Gastrocnemius medialis (tissue), 4 donors: ENCODE results near the gene CEP112. TPM values are rescaled to one million over a fixed set of nuclear protein-coding genes. Genes with fewer than 3 reads are reported as not detected.

Experiments used
- ATAC-seq, 2 donors: fragments of 150-250 bp; one replicate each; pipeline ENCODE4 v1.9.1; 2016
- DNase-seq, 2 donors: peaks; one replicate each; pipeline ENCODE4 v3.0.0-alpha.2; 2019
- H3K27ac ChIP-seq, 4 donors: fragments of 200-600 bp; sonication (generic); 1 replicate in 1 of 4; 2 replicates in 3 of 4; pipeline ENCODE4 v1.5.1; 2016 to 2018; ENCODE audit warnings: mild to moderate bottlenecking in 2 of 4, moderate library complexity in 1 of 4
- H3K27me3 ChIP-seq, 3 donors: fragments of 200-600 bp; sonication (generic) in 2 of 3; 1 replicate in 1 of 3; 2 replicates in 2 of 3; pipeline versions ENCODE4 v1.5.1 to v1.6.0; 2016 to 2019; ENCODE audit warnings: mild to moderate bottlenecking in 1 of 3, moderate library complexity in 1 of 3
- H3K36me3 ChIP-seq, 2 donors: fragments of 200-600 bp; sonication (generic) in 1 of 2; one replicate each; pipeline ENCODE4 v1.5.1; 2017 to 2018
- H3K4me1 ChIP-seq, 2 donors: fragments of 200-600 bp; sonication (generic) in 1 of 2; one replicate each; pipeline ENCODE4 v1.5.1; 2016 to 2017; ENCODE audit warnings: mild to moderate bottlenecking in 2 of 2
- H3K4me3 ChIP-seq, 4 donors: fragments of 200-600 bp; sonication (generic) in 3 of 4; 1 replicate in 1 of 4; 2 replicates in 3 of 4; pipeline ENCODE4 v1.5.1; 2016 to 2019; ENCODE audit warnings: mild to moderate bottlenecking in 2 of 4
- H3K9me3 ChIP-seq, 3 donors: fragments of 200-600 bp; sonication (generic) in 2 of 3; 1 replicate in 1 of 3; 2 replicates in 2 of 3; pipeline ENCODE4 v1.5.1; 2016 to 2019
- POLR2A ChIP-seq, 2 donors: fragments of 450-650 bp; IDR thresholded peaks; one replicate each; pipeline ENCODE4 v1.6.1; 2017; ENCODE audit warnings: antibody characterized with exemption in 2 of 2, mild to moderate bottlenecking in 2 of 2, moderate library complexity in 2 of 2
- in situ Hi-C, 4 donors: fragments of 200-750 bp; cut with MboI; loops; one replicate each; pipeline versions ENCODE4 v1.15.0 to v1.8.0; 2017; ENCODE audit warnings: low sequenced_read_pairs in 4 of 4
- intact Hi-C: fragments of 100-400 bp; cut with DNase I; formaldehyde crosslinking; loops from one replicate; pipeline ENCODE4 v1.15.1; 2023; ENCODE audit warnings: low total_unique reads
- total RNA-seq, 4 donors: library from RNA; depleted of rRNA; stranded (reverse); fragments of >200 nt; gene quantifications; one replicate each; pipeline versions ENCODE4 v1.1.0 to v1.2.3, GENCODE V29; 2016
- TF ChIP-seq, protein P1 (sequence below), 5 experiments: fragments of 450-650 bp in 3 of 5; fragments of 200-600 bp in 2 of 5; sonication (generic) in 2 of 5; IDR thresholded peaks in 4 of 5; conservative IDR thresholded peaks in 1 of 5; 1 replicate in 4 of 5; 2 replicates in 1 of 5; pipeline ENCODE4 v1.5.1; 2016 to 2019; ENCODE audit warnings: antibody characterized with exemption in 5 of 5, mild to moderate bottlenecking in 3 of 5, moderate library complexity in 3 of 5

Gene CEP112
- total RNA-seq, 4 donors from 2014 or later = 6.1 to 8.7 (median 7.1) TPM

DNA sequence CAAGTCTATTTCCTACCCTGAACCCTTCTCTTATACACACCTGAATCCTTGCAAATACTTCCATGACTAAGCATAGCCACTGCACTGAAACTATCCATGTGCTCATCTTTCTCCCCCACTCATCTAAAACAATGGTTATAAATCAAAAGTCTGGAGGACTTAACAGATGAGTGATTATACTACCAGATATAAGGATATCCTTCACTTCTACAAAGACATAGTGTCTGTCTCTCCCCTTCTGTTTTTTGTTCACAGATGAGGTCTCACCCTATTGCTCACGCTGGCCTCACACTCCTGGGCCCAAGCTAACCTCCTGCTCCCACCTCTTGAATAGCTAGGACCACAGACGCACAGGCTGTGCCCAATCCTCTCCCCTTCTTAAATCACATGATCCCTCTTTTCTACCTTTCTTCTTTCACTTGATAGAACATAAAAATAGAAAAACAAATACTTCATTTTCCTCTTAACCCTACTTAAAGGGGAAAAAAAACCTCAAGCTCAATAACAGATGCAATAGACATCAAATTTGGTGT is 19.2 kb downstream of the CEP112 start:
- no peak for DNase-seq
- TF ChIP-seq, protein P1, sequence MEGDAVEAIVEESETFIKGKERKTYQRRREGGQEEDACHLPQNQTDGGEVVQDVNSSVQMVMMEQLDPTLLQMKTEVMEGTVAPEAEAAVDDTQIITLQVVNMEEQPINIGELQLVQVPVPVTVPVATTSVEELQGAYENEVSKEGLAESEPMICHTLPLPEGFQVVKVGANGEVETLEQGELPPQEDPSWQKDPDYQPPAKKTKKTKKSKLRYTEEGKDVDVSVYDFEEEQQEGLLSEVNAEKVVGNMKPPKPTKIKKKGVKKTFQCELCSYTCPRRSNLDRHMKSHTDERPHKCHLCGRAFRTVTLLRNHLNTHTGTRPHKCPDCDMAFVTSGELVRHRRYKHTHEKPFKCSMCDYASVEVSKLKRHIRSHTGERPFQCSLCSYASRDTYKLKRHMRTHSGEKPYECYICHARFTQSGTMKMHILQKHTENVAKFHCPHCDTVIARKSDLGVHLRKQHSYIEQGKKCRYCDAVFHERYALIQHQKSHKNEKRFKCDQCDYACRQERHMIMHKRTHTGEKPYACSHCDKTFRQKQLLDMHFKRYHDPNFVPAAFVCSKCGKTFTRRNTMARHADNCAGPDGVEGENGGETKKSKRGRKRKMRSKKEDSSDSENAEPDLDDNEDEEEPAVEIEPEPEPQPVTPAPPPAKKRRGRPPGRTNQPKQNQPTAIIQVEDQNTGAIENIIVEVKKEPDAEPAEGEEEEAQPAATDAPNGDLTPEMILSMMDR (IDR thresholded peaks at IDR 0.05 in 4 of 5, conservative IDR thresholded peaks at IDR 0.05 in 1 of 5) = no peak
- TF ChIP-seq POLR2A (IDR thresholded peaks at IDR 0.05) = no peak
- ATAC-seq = no peak
- H3K27me3 ChIP-seq = no peaks in the 10 kb centered on the region
- H3K9me3 ChIP-seq = no peaks in the 10 kb centered on the region
- intact Hi-C loops = no loop called here
- in situ Hi-C loops = loop anchor here in 2 of 4 donors (25.0 kb wide), 1 partner anchor 885 kb away; no protein-coding TSS in a partner anchor
- H3K36me3 ChIP-seq = no peaks in the 10 kb centered on the region
- peaks cover 9 to 23% of the 10 kb centered on the region in 2 donors for H3K4me1 ChIP-seq
- H3K27ac ChIP-seq = no peak overlapping the region
- H3K4me3 ChIP-seq = no peak overlapping the region

DNA sequence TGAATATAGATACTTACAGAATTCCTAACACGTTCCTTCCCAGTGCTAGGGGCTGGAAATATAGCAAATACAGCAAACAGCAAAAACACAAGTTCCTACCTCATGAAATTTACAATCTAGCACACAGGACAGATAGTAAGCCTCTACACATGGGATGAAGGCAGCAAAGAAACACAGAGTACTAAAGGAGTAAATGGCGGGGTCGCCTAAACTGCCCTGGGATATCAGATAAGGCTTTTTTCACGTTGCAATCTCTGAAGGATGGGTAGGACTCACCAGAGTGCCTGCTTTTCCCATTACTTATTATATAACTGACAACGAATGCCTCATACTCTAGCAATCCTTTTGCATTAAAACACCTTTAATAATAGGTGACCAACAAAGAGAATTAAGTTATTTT is 19.8 kb downstream of the CEP112 start:
- intact Hi-C loops (no loop called here), in situ Hi-C loops (loop anchor here in 2 of 4 donors (25.0 kb wide), 1 partner anchor 885 kb away; no protein-coding TSS in a partner anchor)
- no peak overlapping the region for H3K4me3 ChIP-seq
- H3K9me3 ChIP-seq = no peaks in the 10 kb centered on the region
- H3K27me3 ChIP-seq = no peaks in the 10 kb centered on the region
- peaks cover 9 to 23% of the 10 kb centered on the region in 2 donors for H3K4me1 ChIP-seq
- DNase-seq = no peak
- TF ChIP-seq POLR2A (IDR thresholded peaks at IDR 0.05) = no peak
- TF ChIP-seq, protein P1 (IDR thresholded peaks at IDR 0.05 in 4 of 5, conservative IDR thresholded peaks at IDR 0.05 in 1 of 5) = no peak
- H3K27ac ChIP-seq = no peak overlapping the region
- ATAC-seq = no peak
- H3K36me3 ChIP-seq = no peaks in the 10 kb centered on the region

DNA sequence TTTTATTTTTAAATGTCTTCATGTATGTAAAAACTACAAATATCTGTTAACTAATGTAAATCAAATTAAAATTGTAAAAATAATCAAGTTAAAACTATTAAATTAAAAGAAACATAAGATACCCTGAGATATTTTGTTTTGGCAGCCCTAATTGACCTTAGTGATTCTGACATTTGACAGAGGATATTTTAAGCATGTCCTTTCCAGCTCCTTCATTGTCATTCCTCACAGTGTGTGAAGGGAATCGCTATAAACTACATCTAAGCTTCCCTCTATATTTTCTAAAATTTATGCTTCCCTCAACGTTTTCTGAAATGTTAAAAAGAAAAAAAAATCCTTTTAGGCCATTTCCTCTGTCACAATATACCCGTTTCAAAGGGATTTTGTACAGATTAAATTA is 20.2 kb downstream of the CEP112 start:
- H3K4me3 ChIP-seq = no peak overlapping the region
- no peaks in the 10 kb centered on the region for H3K36me3 ChIP-seq
- no peak for TF ChIP-seq POLR2A (IDR thresholded peaks at IDR 0.05)
- TF ChIP-seq, protein P1 (IDR thresholded peaks at IDR 0.05 in 4 of 5, conservative IDR thresholded peaks at IDR 0.05 in 1 of 5) = no peak
- DNase-seq (no peak), ATAC-seq (no peak)
- intact Hi-C loops = no loop called here
- in situ Hi-C loops = loop anchor here in 2 of 4 donors (25.0 kb wide), 1 partner anchor 884 kb away; no protein-coding TSS in a partner anchor
- no peak overlapping the region for H3K27ac ChIP-seq
- no peaks in the 10 kb centered on the region for H3K27me3 ChIP-seq
- peaks cover 9 to 23% of the 10 kb centered on the region in 2 donors for H3K4me1 ChIP-seq
- H3K9me3 ChIP-seq = no peaks in the 10 kb centered on the region

DNA sequence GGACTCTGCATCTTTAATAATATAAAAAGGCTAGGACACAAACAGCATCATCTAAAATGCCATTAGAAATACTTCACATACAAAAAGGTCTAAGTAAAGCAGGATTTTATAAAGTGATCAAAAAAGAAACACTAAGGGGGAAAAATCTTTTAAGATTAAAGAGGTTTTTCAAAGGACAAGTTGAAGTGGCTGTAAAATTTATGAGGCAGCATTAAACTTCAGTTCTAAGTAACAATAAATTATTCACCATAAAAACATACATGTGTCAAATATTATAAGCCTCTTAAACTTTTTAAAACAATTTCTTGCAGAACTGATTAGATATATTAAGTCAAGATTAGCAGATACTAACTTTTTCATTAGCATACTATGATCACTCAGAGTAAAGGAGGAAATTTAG is 20.8 kb downstream of the CEP112 start:
- no peaks in the 10 kb centered on the region for H3K36me3 ChIP-seq

More for the DNA sequence above, 20.8 kb downstream of the CEP112 start:
- DNase-seq = no peak
- intact Hi-C loops = no loop called here
- Histone ChIP-seq H3K9me3 (no peaks in the 10 kb centered on the region), H3K27ac (no peak overlapping the region), H3K4me1 (peaks cover 9 to 23% of the 10 kb centered on the region in 2 donors), H3K4me3 (no peak overlapping the region), H3K27me3 (no peaks in the 10 kb centered on the region)
- in situ Hi-C loops = loop anchor here in 2 of 4 donors (25.0 kb wide), 1 partner anchor 884 kb away; no protein-coding TSS in a partner anchor
- no peak for TF ChIP-seq POLR2A (IDR thresholded peaks at IDR 0.05)
- TF ChIP-seq, protein P1 (IDR thresholded peaks at IDR 0.05 in 4 of 5, conservative IDR thresholded peaks at IDR 0.05 in 1 of 5) = no peak
- no peak for ATAC-seq
